ENCODE results near the gene GABRG3.

Gene GABRG3

DNA sequence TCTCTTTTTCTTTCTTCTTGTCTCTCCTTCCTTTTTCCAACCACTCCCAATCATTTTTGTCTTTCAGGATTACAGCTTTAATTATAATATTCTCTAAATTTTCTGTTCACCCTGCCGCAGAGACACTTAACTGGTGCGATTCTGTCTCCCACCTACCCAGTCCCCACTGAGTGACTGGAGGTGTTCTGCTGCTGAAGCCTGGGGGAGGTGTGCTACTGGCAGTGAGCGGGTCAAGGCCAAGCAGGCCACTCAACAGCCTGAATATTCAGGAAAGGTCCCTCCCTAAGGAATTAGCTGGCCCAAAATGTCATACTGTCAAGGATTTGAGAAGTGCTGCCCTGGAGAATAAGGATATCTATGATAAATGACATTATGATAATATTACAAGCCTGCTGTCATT is 126.5 kb downstream of the GABRG3 start:
- TF ChIP-seq POU2F2 (IDR thresholded peaks at IDR 0.05; ENCODE audit: low read depth, low read length) (no peak), PAX5 (IDR thresholded peaks at IDR 0.05; ENCODE audit: insufficient read depth, low read length, severe bottlenecking) (no peak), POLR2AphosphoS5 (IDR thresholded peaks at IDR 0.05; ENCODE audit: low read depth, low read length) (no peak), TAF1 (IDR thresholded peaks at IDR 0.05; ENCODE audit: low read depth, low read length) (no peak), POLR2A (IDR thresholded peaks at IDR 0.05; ENCODE audit: low read depth, low read length) (no peak), SPI1 (IDR thresholded peaks at IDR 0.05; ENCODE audit: low read depth, low read length) (no peak)
- FAIRE-seq (no peak), DNase-seq (ENCODE audit: insufficient read length, low spot score) (no peak)

DNA sequence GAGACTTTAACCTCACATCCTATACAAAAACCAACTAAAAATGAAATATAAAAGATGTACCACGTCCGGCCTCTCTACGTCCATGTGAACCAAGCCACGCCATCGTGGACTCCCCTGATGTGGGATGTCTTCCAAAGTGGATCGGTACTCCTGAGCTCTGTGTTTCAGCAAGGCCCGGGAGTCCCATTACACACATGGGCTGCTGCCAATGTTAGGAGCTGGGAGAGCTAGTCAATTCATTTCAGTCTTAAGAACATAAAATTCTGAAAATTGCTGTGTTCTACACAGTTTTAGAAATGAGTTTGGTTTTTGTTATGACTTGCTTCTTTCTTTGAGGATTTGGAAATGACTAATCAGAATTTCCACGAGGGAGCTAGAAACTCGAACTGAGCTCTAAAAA is 131.0 kb downstream of the GABRG3 start:
- TF ChIP-seq SPI1 (IDR thresholded peaks at IDR 0.05; ENCODE audit: low read depth, low read length): no peak
- TF ChIP-seq PAX5 (IDR thresholded peaks at IDR 0.05; ENCODE audit: insufficient read depth, low read length, severe bottlenecking): no peak
- TF ChIP-seq TAF1 (IDR thresholded peaks at IDR 0.05; ENCODE audit: low read depth, low read length): no peak
- no peak for TF ChIP-seq POU2F2 (IDR thresholded peaks at IDR 0.05; ENCODE audit: low read depth, low read length)
- no peak for TF ChIP-seq POLR2A (IDR thresholded peaks at IDR 0.05; ENCODE audit: low read depth, low read length)
- DNase-seq (ENCODE audit: insufficient read length, low spot score) (no peak), FAIRE-seq (no peak)

- FAIRE-seq (no peak), DNase-seq (ENCODE audit: insufficient read length, low spot score) (no peak)
- TF ChIP-seq PAX5 (IDR thresholded peaks at IDR 0.05; ENCODE audit: insufficient read depth, low read length, severe bottlenecking): no peak
- TF ChIP-seq POLR2A (IDR thresholded peaks at IDR 0.05; ENCODE audit: low read depth, low read length): no peak
- TF ChIP-seq SPI1 (IDR thresholded peaks at IDR 0.05; ENCODE audit: low read depth, low read length): no peak
- TF ChIP-seq TAF1 (IDR thresholded peaks at IDR 0.05; ENCODE audit: low read depth, low read length): no peak
- no peak for TF ChIP-seq POU2F2 (IDR thresholded peaks at IDR 0.05; ENCODE audit: low read depth, low read length)
- TF ChIP-seq POLR2AphosphoS5 (IDR thresholded peaks at IDR 0.05; ENCODE audit: low read depth, low read length): no peak
Observed at GRCh38 chr15:27111323-27111722, 140.3 kb downstream of the GABRG3 start.

GRCh38 chr15:27114473-27114872 is 143.5 kb downstream of the GABRG3 start:
- FAIRE-seq (no peak), DNase-seq (ENCODE audit: insufficient read length, low spot score) (no peak)

GRCh38 chr15:27119695-27120266 is 148.8 kb downstream of the GABRG3 start:
- TF ChIP-seq POLR2AphosphoS5 (IDR thresholded peaks at IDR 0.05; ENCODE audit: low read depth, low read length) (no peak), POLR2A (IDR thresholded peaks at IDR 0.05; ENCODE audit: low read depth, low read length) (no peak), PAX5 (IDR thresholded peaks at IDR 0.05; ENCODE audit: insufficient read depth, low read length, severe bottlenecking) (no peak), TAF1 (IDR thresholded peaks at IDR 0.05; ENCODE audit: low read depth, low read length) (no peak), POU2F2 (IDR thresholded peaks at IDR 0.05; ENCODE audit: low read depth, low read length) (no peak), SPI1 (IDR thresholded peaks at IDR 0.05; ENCODE audit: low read depth, low read length) (no peak)
- no peak for FAIRE-seq
- DNase-seq (ENCODE audit: insufficient read length, low spot score): no peak

More at GRCh38 chr15:27114473-27114872, 143.5 kb downstream of the GABRG3 start:
- TF ChIP-seq TAF1 (IDR thresholded peaks at IDR 0.05; ENCODE audit: low read depth, low read length) (no peak), POLR2A (IDR thresholded peaks at IDR 0.05; ENCODE audit: low read depth, low read length) (no peak), PAX5 (IDR thresholded peaks at IDR 0.05; ENCODE audit: insufficient read depth, low read length, severe bottlenecking) (no peak), POU2F2 (IDR thresholded peaks at IDR 0.05; ENCODE audit: low read depth, low read length) (no peak), SPI1 (IDR thresholded peaks at IDR 0.05; ENCODE audit: low read depth, low read length) (no peak), POLR2AphosphoS5 (IDR thresholded peaks at IDR 0.05; ENCODE audit: low read depth, low read length) (no peak)

DNA sequence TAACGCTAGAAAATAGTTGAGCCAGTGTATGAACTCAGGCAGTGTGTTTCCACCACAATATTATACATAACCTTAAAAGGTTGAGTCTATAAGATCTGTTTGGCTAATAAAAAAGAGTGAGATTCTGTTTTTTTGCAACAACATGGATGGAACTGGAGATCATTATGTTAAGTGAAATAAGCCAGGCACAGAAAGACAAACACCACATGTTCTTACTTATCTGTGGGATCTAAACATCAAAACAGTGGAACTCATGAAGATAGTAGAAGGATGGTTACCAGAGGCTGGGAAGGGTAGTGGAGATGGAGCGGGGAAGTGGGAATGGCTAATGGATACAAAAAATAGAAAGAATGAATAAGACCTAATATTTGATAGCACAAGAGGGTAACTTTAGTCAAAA is 150.7 kb downstream of the GABRG3 start:
- no peak for TF ChIP-seq TAF1 (IDR thresholded peaks at IDR 0.05; ENCODE audit: low read depth, low read length)
- TF ChIP-seq SPI1 (IDR thresholded peaks at IDR 0.05; ENCODE audit: low read depth, low read length): no peak
- TF ChIP-seq POU2F2 (IDR thresholded peaks at IDR 0.05; ENCODE audit: low read depth, low read length): no peak
- no peak for TF ChIP-seq POLR2A (IDR thresholded peaks at IDR 0.05; ENCODE audit: low read depth, low read length)
- no peak for TF ChIP-seq PAX5 (IDR thresholded peaks at IDR 0.05; ENCODE audit: insufficient read depth, low read length, severe bottlenecking)
- TF ChIP-seq POLR2AphosphoS5 (IDR thresholded peaks at IDR 0.05; ENCODE audit: low read depth, low read length): no peak
- no peak for FAIRE-seq
- DNase-seq (ENCODE audit: insufficient read length, low spot score): no peak

- DNase-seq (ENCODE audit: insufficient read length, low spot score) (no peak), FAIRE-seq (no peak)
- TF ChIP-seq POLR2A (IDR thresholded peaks at IDR 0.05; ENCODE audit: low read depth, low read length) (no peak), POLR2AphosphoS5 (IDR thresholded peaks at IDR 0.05; ENCODE audit: low read depth, low read length) (no peak)
Observed at GRCh38 chr15:27123291-27123690, 152.3 kb downstream of the GABRG3 start.

- TF ChIP-seq POLR2AphosphoS5 (IDR thresholded peaks at IDR 0.05; ENCODE audit: low read depth, low read length) (no peak), TAF1 (IDR thresholded peaks at IDR 0.05; ENCODE audit: low read depth, low read length) (no peak), POLR2A (IDR thresholded peaks at IDR 0.05; ENCODE audit: low read depth, low read length) (no peak), POU2F2 (IDR thresholded peaks at IDR 0.05; ENCODE audit: low read depth, low read length) (no peak), SPI1 (IDR thresholded peaks at IDR 0.05; ENCODE audit: low read depth, low read length) (no peak), PAX5 (IDR thresholded peaks at IDR 0.05; ENCODE audit: insufficient read depth, low read length, severe bottlenecking) (no peak)
- no peak for FAIRE-seq
- DNase-seq (ENCODE audit: insufficient read length, low spot score): no peak
Observed at GRCh38 chr15:27123808-27124207, 152.8 kb downstream of the GABRG3 start.

- no peak for FAIRE-seq
- TF ChIP-seq TAF1 (IDR thresholded peaks at IDR 0.05; ENCODE audit: low read depth, low read length): no peak
- no peak for TF ChIP-seq POLR2AphosphoS5 (IDR thresholded peaks at IDR 0.05; ENCODE audit: low read depth, low read length)
- TF ChIP-seq POLR2A (IDR thresholded peaks at IDR 0.05; ENCODE audit: low read depth, low read length): no peak
- TF ChIP-seq POU2F2 (IDR thresholded peaks at IDR 0.05; ENCODE audit: low read depth, low read length): no peak
- no peak for TF ChIP-seq SPI1 (IDR thresholded peaks at IDR 0.05; ENCODE audit: low read depth, low read length)
- TF ChIP-seq PAX5 (IDR thresholded peaks at IDR 0.05; ENCODE audit: insufficient read depth, low read length, severe bottlenecking): no peak
- no peak for DNase-seq (ENCODE audit: insufficient read length, low spot score)
Observed at GRCh38 chr15:27124287-27124871, 153.4 kb downstream of the GABRG3 start.

GRCh38 chr15:27125185-27125584 is 154.2 kb downstream of the GABRG3 start:
- TF ChIP-seq PAX5 (IDR thresholded peaks at IDR 0.05; ENCODE audit: insufficient read depth, low read length, severe bottlenecking): no peak
- no peak for TF ChIP-seq POLR2AphosphoS5 (IDR thresholded peaks at IDR 0.05; ENCODE audit: low read depth, low read length)
- no peak for TF ChIP-seq POLR2A (IDR thresholded peaks at IDR 0.05; ENCODE audit: low read depth, low read length)
- no peak for TF ChIP-seq POU2F2 (IDR thresholded peaks at IDR 0.05; ENCODE audit: low read depth, low read length)
- TF ChIP-seq SPI1 (IDR thresholded peaks at IDR 0.05; ENCODE audit: low read depth, low read length): no peak
- TF ChIP-seq TAF1 (IDR thresholded peaks at IDR 0.05; ENCODE audit: low read depth, low read length): no peak
- FAIRE-seq (no peak), DNase-seq (ENCODE audit: insufficient read length, low spot score) (no peak)

All from GM12891 (cell line).